ENCODE results near the gene OR2D2. TPM values are rescaled to one million over a fixed set of nuclear protein-coding genes. Genes with fewer than 3 reads are reported as not detected.
"Not testable (repeated sequence)": the region's sequence is repeated elsewhere in the genome, so short reads cannot be mapped to it uniquely, and the experiment has no call there.

Gene OR2D2
- total RNA-seq, 2 donors from 2014 or later = 1.2 TPM; not detected in 1

DNA sequence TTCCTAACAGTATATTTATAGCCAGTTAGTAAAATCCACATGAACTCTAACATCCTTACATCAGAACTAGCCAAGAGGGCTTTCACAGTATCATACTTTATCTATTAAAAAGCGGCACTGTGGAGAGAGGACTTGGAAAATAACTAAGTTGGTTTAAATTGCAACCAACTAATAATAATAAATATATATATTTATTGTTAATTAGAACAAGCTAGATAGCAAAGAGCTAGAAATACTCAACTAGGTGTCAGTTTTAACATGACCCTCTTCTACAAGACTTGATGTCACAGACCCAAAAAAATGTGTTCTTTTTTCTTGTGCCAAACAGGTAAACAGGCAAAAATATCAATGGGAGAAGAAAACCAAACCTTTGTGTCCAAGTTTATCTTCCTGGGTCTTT, 28.4 kb upstream of the OR2D2 start, which contains the start of gene OR2D3:
Gene OR2D3, plus strand, starts transcription at position 301 of the 400 bp plus-strand sequence. Its CDS starts 0 bp downstream, at position 301.
- TF ChIP-seq POLR2AphosphoS5 (IDR thresholded peaks at IDR 0.05) (no peak), POLR2A (IDR thresholded peaks at IDR 0.05) (no peak), CTCF (IDR thresholded peaks at IDR 0.05) (no peak)
- H3K27me3 ChIP-seq (replicated peaks; ENCODE audit: insufficient read depth) = no peaks in the 10 kb centered on the region
- no peaks in the 10 kb centered on the region for H3K36me3 ChIP-seq
- H3K4me3 ChIP-seq = no peak within 1 kb of the TSS
- no peaks in the 10 kb centered on the region for H3K9me3 ChIP-seq
- intact Hi-C loops (cut with DNase I) = no loop called here
- WGBS = 87% methylated on average over 1 of the region's 1 CpG
- no peak within 1 kb of the TSS for H3K27ac ChIP-seq
- no peak for DNase-seq (ENCODE audit: low spot score)
- no peaks in the 10 kb centered on the region for H3K4me1 ChIP-seq (replicated peaks)

- no peaks in the 10 kb centered on the region for H3K27me3 ChIP-seq (replicated peaks; ENCODE audit: insufficient read depth)
- H3K4me1 ChIP-seq (replicated peaks) = no peaks in the 10 kb centered on the region
- WGBS = 70% methylated on average over 2 of the region's 2 CpGs
- intact Hi-C loops (cut with DNase I) = no loop called here
- no peak overlapping the region for H3K4me3 ChIP-seq
- no peaks in the 10 kb centered on the region for H3K36me3 ChIP-seq
- no peak for DNase-seq (ENCODE audit: low spot score)
- H3K9me3 ChIP-seq = no peaks in the 10 kb centered on the region
- no peak overlapping the region for H3K27ac ChIP-seq
- TF ChIP-seq POLR2A (IDR thresholded peaks at IDR 0.05) = no peak
- no peak for TF ChIP-seq CTCF (IDR thresholded peaks at IDR 0.05)
- TF ChIP-seq POLR2AphosphoS5 (IDR thresholded peaks at IDR 0.05) = no peak
These were observed 27.4 kb upstream of the OR2D2 start for GRCh38 chr11:6919698-6920097.

DNA sequence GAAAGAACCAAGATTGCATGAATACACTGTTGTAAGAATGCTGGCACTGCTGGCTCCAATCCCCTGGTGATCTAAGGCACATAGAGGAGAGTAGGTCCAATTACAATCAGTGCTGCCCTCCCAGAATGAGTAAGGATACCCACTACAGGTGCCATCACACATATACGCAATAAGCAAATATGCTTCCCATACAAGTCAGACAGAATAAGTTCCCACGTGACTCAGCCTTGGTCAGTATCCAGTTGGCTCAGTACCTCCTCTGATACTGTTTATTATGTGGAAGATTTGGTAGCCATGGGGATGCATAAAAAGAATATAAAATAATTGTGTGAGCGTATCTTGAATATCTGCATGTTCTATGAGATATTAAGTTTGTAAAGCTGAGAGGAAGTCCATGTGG, 19.6 kb upstream of the OR2D2 start:
- H3K27me3 ChIP-seq (replicated peaks; ENCODE audit: insufficient read depth) = no peaks in the 10 kb centered on the region
- no peaks in the 10 kb centered on the region for H3K36me3 ChIP-seq
- no peak for DNase-seq (ENCODE audit: low spot score)
- no peaks in the 10 kb centered on the region for H3K4me1 ChIP-seq (replicated peaks)
- H3K9me3 ChIP-seq = no peaks in the 10 kb centered on the region
- WGBS = 33% methylated on average over 3 of the region's 3 CpGs
- H3K4me3 ChIP-seq = no peak overlapping the region
- intact Hi-C loops (cut with DNase I) = no loop called here
- H3K27ac ChIP-seq = no peak overlapping the region
- TF ChIP-seq POLR2A (IDR thresholded peaks at IDR 0.05) = no peak
- TF ChIP-seq CTCF (IDR thresholded peaks at IDR 0.05) = no peak

GRCh38 chr11:6911378-6911777, 19.1 kb upstream of the OR2D2 start:
- H3K4me3 ChIP-seq = no peak overlapping the region
- no peak for DNase-seq (ENCODE audit: low spot score)
- H3K36me3 ChIP-seq = no peaks in the 10 kb centered on the region
- no peaks in the 10 kb centered on the region for H3K9me3 ChIP-seq
- TF ChIP-seq POLR2A (IDR thresholded peaks at IDR 0.05) (no peak), CTCF (IDR thresholded peaks at IDR 0.05) (no peak), POLR2AphosphoS5 (IDR thresholded peaks at IDR 0.05) (no peak)
- intact Hi-C loops (cut with DNase I) = no loop called here
- H3K27me3 ChIP-seq (replicated peaks; ENCODE audit: insufficient read depth) = no peaks in the 10 kb centered on the region
- no peaks in the 10 kb centered on the region for H3K4me1 ChIP-seq (replicated peaks)
- no peak overlapping the region for H3K27ac ChIP-seq
- WGBS = 90% methylated on average over 3 of the region's 3 CpGs

DNA sequence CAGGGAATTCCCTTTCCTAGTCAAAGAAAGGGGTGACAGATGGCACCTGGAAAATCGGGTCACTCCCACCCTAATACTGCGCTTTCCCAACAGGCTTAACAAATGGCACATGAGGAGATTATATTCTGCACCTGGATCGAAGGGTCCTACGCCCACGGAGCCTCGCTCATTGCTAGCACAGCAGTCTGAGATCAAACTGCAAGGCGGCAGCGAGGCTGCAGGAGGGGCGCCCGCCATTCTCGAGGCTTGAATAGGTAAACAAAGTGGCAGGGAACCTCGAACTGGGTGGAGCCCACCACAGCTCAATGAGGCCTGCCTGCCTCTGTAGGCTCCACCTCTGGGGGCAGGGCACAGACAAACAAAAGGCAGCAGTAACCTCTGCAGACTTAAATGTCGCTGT, 12.5 kb upstream of the OR2D2 start:
- H3K4me1 ChIP-seq (replicated peaks); H3K27ac ChIP-seq; DNase-seq (ENCODE audit: low spot score); H3K4me3 ChIP-seq; H3K27me3 ChIP-seq (replicated peaks; ENCODE audit: insufficient read depth); intact Hi-C loops (cut with DNase I); H3K36me3 ChIP-seq; H3K9me3 ChIP-seq: not testable (repeated sequence)
- WGBS = 78% methylated on average over 13 of the region's 13 CpGs
